ENCODE measurements around the gene WDFY4. TPM values are rescaled to one million over a fixed set of nuclear protein-coding genes. Genes with fewer than 3 reads are reported as not detected.

WDFY4 gene
- total RNA-seq, 4 donors from 2014 or later: 0.60 to 20.6 (median 5.1) TPM

- H3K9me3 ChIP-seq: no peaks in the 10 kb centered on the region
- H3K27ac ChIP-seq: no peak overlapping the region
- WGBS, 2 donors (ENCODE audit: low coverage in 1 of 2): 92 to 94% methylated on average over 3 to 11 of the region's 11 CpGs
- H3K27me3 ChIP-seq: no peaks in the 10 kb centered on the region
- peaks cover 0 to 2% (median 0%) of the 10 kb centered on the region in 4 donors for H3K4me1 ChIP-seq
- intact Hi-C loops (cut with DNase I; ENCODE audit: low total_unique reads) (no loop called here), in situ Hi-C loops (cut with MboI; ENCODE audit: low pct_ligation_motif_present in 1 of 4, low pct_unique_long_range_greater_than_20kb in 1 of 4, low sequenced_read_pairs in 3 of 4) (loop anchor here in 1 of 4 donors (25.0 kb wide), 1 partner anchor 271 kb away; no protein-coding TSS in a partner anchor)
- H3K36me3 ChIP-seq: no peaks in the 10 kb centered on the region
- no peak overlapping the region for H3K4me3 ChIP-seq
- TF ChIP-seq CTCF (IDR thresholded peaks at IDR 0.05) (no peak), POLR2AphosphoS5 (IDR thresholded peaks at IDR 0.05) (no peak), EP300 (IDR thresholded peaks at IDR 0.05; ENCODE audit: low read depth) (no peak), POLR2A (IDR thresholded peaks at IDR 0.05) (no peak)
- no peak for DNase-seq
Measured at GRCh38 chr10:48890888-48891850, 206.5 kb downstream of the WDFY4 start.

GRCh38 chr10:48894911-48895802, 210.5 kb downstream of the WDFY4 start:
- Histone ChIP-seq H3K4me1 (peaks cover 0 to 6% (median 0%) of the 10 kb centered on the region in 4 donors), H3K9me3 (no peaks in the 10 kb centered on the region), H3K27ac (peak overlapping the region; percentile 34 to 60 (median 38)), H3K36me3 (no peaks in the 10 kb centered on the region), H3K4me3 (no peak overlapping the region), H3K27me3 (no peaks in the 10 kb centered on the region)
- no peak for DNase-seq
- WGBS, 2 donors (ENCODE audit: low coverage in 1 of 2): 69% methylated on average over 6 of the region's 6 CpGs; no CpG with 5 or more reads in 1 of the 2 donors
- in situ Hi-C loops (cut with MboI; ENCODE audit: low pct_ligation_motif_present in 1 of 4, low pct_unique_long_range_greater_than_20kb in 1 of 4, low sequenced_read_pairs in 3 of 4): loop anchor here in 1 of 4 donors (25.0 kb wide), 1 partner anchor 267 kb away; no protein-coding TSS in a partner anchor
- intact Hi-C loops (cut with DNase I; ENCODE audit: low total_unique reads): no loop called here
- TF ChIP-seq EP300 (IDR thresholded peaks at IDR 0.05; ENCODE audit: low read depth): no peak
- TF ChIP-seq POLR2A (IDR thresholded peaks at IDR 0.05): no peak
- no peak for TF ChIP-seq POLR2AphosphoS5 (IDR thresholded peaks at IDR 0.05)
- no peak for TF ChIP-seq CTCF (IDR thresholded peaks at IDR 0.05)

- H3K27ac ChIP-seq: peak overlapping the region in 3 of 4 donors; percentile 25 to 39 (median 29)
- H3K4me3 ChIP-seq: no peak overlapping the region
- H3K9me3 ChIP-seq: no peaks in the 10 kb centered on the region
- no peak for DNase-seq
- H3K36me3 ChIP-seq: no peaks in the 10 kb centered on the region
- H3K4me1 ChIP-seq: peaks cover 0 to 6% (median 0%) of the 10 kb centered on the region in 4 donors
- WGBS, 2 donors (ENCODE audit: low coverage in 1 of 2): 52 to 73% methylated on average over 2 to 3 of the region's 3 CpGs
- in situ Hi-C loops (cut with MboI; ENCODE audit: low pct_ligation_motif_present in 1 of 4, low pct_unique_long_range_greater_than_20kb in 1 of 4, low sequenced_read_pairs in 3 of 4) (loop anchor here in 1 of 4 donors (25.0 kb wide), 1 partner anchor 267 kb away; no protein-coding TSS in a partner anchor), intact Hi-C loops (cut with DNase I; ENCODE audit: low total_unique reads) (no loop called here)
- TF ChIP-seq POLR2A (IDR thresholded peaks at IDR 0.05): no peak
- no peak for TF ChIP-seq CTCF (IDR thresholded peaks at IDR 0.05)
- TF ChIP-seq POLR2AphosphoS5 (IDR thresholded peaks at IDR 0.05): no peak
- TF ChIP-seq EP300 (IDR thresholded peaks at IDR 0.05; ENCODE audit: low read depth): no peak
- H3K27me3 ChIP-seq: no peaks in the 10 kb centered on the region
Measured at GRCh38 chr10:48895803-48896195, 211.1 kb downstream of the WDFY4 start.
